CD4-positive, alpha-beta T cell treated with Interleukin-12 subunit alpha and Interleukin-12 subunit beta, for 1 hour (primary cell): ENCODE measurements around the gene PLEKHA6.

Experiments
- DNase-seq: peaks from one replicate; pipeline ENCODE4 v3.0.0-alpha.2; 2020

Gene PLEKHA6

DNA sequence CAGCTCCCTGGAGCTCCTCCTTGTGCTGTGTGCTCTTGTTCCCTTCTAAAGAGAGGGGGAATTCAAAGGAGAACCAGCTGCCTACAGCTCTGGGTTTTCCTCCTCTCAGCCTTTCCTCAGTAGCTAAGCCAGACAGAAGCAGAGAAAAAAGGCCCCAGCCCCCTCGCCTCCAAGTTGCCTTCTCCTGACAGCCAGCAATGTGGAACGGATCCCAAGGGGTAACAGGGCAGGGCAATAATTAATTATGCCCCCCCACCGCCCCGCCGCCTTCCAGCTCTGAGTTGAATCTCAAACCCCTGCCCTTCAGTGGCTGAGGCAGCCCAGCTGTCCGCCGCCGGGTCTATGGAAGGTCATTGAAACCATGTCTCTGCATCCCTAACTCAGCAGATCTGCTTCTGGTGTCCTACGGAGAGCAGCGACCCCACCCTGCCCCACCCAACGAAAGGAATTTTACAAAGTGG is 76.9 kb downstream of the PLEKHA6 start:
- DNase-seq: no peak

DNA sequence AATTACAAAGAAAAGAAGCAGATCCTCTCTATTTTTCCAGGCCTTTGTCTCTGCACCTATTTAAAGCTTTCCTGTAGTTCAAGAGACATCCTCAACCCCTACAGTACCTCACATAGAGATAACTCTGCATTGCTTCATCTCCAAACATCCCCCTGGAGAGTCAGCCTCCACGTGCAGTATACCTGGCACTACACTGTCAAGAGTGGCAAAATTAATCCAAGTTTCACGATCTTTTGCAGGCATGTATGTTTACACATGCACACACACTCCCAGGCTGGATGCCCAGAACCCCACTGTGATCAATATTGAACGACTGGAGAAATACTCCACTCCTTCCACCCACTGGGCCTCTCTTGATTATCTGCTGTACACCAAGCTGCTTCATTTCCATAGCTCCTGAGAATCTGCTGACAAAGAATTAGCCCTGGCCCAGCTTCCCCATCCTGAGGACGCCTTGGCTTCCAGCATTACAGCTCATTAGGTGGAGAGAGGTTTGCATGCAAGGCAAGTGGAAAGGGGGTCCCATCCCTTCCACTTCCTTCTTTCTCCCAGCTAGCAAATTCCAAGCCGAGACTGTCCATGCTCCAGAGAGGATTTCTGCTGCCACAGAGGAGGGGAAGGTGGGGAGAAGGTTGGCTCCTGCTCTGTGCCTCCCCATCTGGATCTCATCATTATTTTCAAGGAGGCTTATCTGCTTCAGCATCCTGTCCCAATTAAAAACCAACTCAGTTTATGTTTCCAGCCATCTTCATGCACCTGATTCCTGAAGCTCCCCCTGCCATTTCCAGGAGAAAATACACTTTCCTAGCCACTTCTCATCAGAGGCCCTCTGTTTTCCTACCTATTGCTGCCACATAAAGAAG is 79.4 kb downstream of the PLEKHA6 start:
- DNase-seq: no peak

DNA sequence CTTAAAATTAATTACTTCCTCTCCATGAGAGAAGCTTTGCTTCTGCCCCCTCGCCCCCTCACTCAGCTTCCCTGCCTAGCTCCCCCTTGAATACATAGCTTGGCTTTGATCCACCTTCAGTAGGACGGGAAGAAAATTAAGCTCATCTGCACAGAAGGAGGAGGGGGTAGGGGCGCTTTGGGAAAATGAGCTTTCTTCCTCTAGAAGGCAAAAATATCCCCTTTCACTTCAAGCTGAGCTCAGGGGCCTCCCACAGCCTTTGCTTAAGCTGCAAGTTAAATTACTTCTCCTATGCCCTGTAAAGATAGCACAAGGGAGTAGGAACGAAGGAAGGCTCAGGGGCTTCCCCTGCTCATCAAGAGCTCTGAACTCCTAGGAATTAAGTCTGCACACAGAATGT is 80.8 kb downstream of the PLEKHA6 start:
- no peak for DNase-seq

DNA sequence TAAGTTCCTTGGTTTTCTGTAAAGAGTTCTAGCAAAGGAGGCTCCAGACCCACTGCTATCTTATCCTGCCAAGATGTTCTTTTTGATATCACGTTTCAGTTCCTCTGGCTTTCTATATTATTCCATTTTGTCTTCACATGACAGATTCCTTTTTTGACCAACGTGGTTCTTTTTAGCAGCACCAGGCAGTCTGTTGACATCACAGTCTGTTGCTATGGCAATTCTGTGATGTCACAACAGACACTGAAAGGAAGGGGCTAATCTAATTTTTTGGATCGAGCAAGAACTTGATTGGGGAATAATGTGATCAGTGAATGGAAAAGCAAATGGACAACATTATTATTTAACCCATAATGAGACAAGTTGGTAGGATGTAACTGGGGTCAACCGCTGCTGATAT is 81.5 kb downstream of the PLEKHA6 start:
- no peak for DNase-seq

DNA sequence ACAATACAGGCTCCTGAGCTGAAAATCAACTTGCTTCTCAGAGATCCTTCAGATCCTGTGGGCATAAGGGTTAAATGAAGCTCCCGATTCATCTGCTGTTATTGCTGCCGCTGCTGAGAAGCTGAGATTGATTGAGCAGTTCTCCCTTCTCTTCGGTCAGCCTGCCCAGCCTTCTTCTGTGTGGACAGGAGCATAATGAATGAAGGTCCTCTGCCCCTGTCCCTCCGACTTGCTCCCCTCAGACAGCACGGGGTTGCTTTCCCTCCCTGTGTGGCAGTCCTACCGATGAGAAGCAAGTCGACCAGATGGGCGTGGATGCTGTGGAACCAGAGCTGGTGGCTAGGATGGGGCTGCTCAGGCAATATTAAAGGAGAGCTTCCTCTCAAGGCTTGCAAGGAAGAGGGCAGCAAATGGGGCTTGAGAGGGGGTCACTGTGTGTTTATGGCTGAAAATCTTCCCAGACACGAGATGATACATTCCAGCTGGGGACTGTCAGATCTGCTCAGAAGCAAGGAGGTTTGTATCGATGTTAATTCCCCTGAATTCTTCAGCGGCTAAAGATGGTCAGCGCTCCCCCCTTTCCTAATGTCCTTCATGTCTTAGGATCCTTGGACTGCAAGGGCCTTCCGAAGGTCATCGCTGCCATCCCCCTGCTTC is 82.0 kb downstream of the PLEKHA6 start:
- DNase-seq: no peak

DNA sequence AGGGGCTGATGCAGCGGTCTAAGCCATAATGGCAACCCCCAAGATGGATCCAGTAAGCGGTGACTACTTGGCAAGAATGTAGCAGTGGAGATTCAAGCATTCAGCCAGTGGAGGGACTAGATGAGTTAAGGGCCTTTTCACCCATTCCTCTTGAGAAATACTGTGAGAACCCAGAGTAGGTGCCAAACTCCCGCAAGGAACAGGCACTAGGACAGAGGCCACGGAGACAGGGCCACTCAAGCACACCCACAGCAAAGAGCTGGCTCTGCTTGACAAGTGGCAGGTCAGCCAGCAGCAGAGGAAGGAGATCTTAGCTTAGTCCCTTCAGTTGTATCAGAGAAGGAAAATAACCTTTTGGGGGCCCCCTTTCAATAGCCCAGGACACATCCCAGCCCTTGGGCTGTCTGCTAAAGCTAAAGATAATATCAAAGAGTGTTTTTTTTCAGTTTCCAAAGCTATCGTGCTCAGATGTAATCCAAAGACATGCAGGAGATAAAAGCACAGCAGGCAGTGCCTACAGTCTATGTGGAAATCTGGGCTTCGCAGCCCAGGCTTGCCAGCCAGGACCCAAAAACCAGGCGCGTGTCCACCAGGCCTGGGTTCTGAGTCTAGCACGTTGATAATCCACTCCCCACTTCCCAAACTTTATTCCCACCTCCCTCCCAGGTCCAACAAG is 83.9 kb downstream of the PLEKHA6 start:
- DNase-seq: no peak

DNA sequence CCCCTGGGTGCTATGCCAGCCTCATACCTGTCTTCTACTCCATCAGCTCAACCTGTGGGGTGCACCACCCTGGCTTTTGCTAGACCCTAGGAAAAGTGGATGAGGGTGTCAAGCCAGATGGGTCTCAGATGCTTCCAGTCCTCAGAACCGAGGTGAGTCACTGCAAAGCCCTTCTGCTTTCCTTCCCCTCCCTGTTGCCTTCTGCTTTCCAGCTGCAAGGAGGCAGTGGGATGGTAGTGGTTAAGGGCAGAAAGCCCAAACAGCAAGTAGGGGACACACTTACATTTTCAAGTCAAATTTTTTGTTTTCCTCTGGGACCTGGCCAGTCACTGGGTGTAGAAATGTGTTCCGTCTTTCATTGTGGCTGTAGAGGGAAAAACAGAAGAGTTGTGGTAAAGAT is 85.3 kb downstream of the PLEKHA6 start:
- DNase-seq: no peak

DNA sequence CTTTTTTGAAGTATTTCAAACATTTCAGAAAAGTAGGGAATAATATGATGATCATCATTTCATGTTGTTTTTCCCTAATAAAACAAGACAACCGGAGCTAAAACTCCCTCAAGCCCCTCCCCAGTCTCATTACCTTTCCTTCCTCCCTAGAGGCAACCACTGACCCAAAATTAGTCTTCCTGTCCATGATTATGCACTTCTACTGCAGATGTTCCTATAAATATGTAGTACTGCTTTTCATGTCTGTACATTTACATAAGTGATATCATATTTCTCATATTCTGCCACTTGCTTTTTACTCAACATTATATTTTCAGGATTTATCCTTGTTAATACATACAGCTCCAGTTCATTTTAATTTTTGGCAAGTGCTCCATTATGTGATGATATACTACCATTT is 87.2 kb downstream of the PLEKHA6 start:
- DNase-seq: no peak

DNA sequence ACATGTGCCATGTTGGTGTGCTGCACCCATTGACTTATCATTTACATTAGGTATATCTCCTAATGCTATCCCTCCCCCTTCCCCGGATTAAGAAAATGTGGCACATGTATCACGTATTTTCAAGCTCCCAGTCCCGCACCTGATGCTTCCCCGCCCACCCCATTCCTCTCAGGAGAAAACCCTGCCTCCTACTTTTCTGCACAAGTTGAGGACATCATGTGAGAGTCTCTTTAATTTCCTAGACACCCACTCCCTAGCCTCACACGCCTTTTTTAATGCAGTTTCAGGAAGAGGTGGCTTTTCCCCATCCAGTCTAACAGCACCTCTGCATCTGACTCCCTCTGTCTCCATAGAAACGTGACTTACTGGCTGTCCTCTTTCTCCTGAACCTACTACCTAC is 87.8 kb downstream of the PLEKHA6 start:
- DNase-seq: no peak

DNA sequence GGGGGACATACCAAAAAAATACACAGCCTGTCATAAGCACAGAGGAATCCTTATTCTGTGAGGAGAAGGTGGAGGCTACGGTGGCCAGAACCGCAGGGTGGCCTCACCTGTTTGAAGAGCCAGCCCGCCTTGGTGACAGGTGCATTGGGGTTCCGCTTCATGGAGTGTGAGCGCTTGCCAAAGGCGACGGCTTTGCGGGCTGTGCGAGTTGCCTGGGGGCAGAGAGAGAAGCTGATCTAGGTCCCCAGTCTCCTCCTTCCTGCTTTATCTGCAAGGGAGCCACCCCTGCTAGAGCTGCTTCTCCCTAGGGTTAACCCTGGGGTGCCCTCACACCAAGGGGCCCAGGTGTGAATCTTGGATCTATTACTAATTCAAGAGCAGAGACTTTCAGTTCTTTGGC is 91.6 kb downstream of the PLEKHA6 start:
- no peak for DNase-seq

DNA sequence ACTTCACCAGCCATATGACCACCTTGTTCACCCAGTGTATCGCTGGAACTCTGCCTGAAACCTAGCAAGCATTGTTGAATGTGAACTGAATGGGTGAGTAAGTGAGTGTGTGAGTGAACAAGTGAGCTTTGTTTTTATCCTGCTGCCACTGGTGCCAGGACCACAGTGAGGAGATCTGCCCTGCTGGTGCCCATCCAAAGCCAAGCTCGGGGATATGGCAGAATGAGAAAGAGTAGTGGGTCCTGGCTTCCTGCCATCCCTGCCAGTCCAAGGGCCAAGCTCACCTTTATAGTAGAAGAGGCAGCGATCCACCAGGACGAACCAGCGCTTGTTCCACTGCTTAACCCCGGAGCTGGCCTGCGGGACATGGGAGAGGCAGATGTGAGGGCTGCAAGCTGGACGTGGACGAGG is 92.5 kb downstream of the PLEKHA6 start:
- DNase-seq: no peak

DNA sequence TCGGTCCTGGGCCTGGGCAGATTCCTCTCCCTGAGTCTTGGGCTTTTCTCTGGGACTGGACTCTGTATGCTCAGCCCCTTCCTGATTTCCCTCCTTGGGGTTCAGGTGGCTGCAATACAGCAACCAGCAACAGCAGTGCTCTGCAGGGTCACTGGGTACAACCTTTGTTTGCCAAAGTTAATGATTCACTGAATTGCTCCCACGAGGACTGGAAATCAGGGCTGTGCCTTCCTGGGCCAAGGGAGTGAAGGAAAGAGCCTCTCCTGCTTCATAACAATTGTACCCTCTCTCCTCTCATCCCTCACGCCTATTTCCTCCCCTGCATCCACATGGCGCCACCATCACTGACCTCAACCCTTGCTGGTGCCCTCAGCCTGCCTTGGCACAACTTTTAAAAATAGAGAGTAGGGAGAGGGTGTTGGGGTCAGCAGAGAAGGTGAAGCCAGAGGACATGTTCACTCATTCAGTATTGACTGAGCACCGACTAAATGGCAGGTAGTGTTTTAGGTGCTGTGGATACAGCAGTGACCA is 93.2 kb downstream of the PLEKHA6 start:
- DNase-seq: no peak

DNA sequence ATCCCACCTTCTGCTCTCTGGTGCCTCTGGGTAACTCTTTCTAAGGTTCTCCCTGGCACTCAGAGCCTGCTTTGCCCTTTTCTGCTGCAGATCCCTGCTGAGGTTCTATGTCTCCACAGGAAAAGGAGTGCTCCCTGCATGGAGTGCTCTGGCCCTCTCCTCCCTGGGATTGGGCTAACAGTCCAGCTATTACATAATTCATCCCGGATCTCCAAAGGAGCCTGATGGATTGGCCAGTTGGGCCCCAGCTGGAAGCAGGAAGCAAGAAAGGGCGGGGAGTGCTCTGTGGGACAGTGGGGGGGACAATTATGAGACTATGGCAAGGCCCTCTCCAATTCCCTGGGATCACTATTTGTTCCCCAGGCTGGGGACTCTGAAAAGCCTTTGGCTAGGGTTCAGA is 94.1 kb downstream of the PLEKHA6 start:
- DNase-seq: no peak

DNA sequence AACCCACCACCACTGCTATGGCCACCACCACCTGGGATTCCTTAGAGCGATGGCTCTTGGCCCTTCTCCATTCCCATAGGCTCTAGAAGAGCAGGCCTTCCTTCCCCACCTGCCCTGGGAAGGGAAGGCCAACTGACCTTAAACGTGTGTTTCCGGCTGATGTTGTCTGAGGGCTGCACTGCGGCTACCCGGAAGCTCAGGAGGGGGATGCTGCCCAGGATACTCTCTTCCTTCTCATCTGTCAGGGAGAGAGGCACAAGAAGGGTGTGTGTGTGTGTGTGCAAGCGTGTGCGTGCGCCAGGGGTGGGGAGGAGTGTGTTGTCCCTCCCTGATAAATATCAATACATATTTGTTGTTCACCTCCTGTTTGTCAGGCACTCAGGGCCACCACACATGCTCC is 94.9 kb downstream of the PLEKHA6 start:
- DNase-seq: no peak

DNA sequence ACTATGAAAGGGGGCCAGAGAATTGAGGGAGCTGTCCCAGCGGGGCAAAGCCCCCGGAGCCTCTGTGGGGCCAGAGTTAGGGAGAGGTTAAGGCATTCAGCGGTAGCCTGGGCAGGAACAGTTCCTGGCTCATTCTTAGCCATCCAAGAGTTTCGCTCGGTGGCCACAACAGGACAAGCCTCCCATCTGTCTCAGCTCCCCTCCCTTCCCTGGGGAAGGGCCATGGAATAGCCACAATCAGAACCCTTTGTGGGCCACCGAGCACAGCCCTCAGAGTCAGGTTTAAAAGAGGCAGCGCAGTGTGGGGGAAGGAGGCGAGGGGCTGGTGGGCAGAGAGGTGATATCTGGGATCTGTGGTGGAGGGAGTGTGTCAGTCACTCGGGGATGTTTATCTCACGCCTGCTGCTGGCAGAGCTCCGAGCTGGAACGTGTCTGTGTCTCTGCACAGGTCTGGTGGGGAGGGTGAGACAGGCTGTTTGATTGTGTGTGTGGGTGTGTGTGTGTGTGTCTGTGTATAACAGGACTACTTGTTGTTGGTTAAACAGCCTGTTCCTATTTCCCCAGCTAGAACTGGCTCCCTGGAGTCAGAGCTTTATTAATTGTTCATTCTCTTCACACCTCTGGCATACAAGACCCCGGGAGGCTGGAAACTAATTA is 96.3 kb downstream of the PLEKHA6 start:
- DNase-seq: no peak

DNA sequence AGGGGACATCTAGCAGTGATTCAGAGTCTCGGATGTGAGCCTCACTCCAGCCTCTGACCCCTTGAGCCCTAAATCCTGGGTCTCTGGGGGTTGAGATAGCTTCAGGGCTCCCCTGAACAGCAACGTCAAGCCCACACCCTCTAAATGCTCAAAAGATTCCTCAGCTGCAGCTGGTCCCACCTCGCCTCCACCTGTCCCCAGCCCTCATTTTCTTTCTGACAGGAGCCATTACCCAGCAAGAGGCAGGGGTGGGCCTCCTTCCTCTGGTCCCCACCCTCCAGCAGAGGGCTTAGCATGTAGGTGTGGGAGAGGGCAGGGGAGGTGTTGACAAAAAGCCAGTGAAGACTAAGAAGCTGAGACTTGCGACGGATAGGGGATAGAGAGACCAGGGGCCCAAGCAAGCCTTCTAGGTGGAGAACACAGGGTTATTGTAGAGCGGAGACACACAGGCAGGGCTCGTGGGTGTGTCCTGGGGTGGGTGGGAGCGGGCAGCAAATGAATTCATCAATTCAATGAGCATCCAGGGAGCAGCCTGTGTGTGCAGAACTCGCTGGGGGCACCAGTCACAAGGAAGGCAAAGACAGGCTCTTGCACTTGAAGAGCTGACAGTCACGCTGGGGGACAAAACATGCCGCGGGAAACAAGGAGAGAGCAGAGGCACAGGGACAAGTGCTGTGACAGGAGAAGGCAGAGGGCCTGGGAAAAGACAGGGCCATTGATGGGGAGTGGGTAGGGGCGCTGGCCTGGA is 97.0 kb downstream of the PLEKHA6 start:
- no peak for DNase-seq

DNA sequence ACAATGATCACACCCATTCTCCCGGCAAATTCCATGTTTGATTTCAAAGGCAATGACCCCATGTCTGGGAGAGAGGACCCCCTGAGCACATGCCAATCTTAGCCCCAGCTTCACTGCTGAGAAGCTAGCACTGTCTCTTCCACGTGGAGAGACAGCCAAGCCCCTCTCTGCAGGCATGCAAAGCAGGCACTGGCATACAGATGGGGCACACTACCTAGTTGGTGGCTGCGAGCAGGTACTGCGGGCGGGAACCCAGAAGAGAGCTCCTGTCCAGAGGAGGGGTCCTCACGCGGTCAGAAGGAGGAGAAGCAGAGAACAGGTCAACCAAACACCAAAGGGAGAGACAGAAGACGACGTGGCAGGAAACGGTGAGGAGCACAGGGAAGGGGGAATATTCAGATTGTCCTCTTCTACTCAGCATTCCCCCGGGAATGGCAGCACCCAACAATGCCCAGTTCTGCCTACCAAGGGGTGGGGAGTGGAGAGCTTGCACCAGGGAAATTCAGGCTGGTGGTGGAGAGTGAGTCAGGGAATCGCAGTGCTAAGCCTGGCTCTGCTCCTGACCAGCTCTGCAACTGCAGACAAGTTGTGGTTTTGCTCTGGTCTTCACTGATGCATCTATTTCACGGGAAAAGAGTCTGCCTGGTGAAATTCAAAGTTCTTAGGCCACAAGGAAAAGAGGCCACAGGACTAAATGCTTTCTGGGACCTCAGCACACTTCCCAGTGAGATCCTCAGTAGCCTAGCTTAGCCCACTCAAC is 97.8 kb downstream of the PLEKHA6 start:
- no peak for DNase-seq

DNA sequence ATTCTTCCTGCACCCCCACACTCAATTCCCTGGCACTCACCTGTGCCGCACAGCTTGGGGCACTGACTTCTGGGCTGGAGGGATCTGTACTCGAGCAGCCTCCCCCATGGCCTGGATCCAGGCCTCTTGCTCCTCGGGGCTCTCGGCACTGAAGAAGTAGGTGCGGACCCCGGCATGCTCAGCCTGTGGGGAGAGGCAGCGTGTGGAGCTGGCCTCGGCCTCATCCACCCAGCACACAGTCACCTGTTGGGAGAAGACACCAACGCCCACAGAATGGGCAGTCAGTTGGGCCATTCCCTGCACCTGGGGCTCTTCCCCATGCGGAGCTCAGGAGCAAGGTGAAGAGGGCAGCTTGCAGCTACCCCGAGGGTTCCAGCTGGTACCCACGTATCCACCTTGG is 98.5 kb downstream of the PLEKHA6 start:
- DNase-seq: no peak

DNA sequence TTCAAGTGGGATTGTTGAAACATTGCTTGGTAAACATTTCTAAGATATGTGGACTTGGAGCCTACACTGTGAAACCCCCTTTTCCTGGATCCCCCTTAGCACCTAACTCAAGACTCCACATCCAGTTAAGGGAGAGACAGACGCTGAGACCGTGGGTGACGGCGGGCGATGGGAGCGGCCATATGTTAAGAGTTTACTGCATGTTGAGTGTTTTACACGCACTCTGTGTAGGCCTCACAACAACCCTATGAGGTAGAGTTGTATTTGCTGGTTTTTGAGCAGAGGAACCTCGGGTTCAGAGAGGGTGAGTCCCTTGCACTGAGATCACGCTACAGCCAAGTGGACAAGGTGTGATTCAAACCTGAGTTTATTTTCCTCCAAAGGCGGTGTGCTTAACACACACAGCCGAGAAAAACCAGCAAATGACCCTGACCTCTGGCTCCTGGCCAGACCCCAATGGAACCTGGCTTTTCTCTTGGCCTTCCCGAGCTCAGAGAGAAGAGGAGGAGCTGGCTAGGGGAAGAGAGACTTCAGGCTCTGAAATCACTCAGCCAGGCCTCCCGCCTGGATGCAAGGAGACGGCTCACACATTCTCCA is 99.0 kb downstream of the PLEKHA6 start:
- DNase-seq: no peak

DNA sequence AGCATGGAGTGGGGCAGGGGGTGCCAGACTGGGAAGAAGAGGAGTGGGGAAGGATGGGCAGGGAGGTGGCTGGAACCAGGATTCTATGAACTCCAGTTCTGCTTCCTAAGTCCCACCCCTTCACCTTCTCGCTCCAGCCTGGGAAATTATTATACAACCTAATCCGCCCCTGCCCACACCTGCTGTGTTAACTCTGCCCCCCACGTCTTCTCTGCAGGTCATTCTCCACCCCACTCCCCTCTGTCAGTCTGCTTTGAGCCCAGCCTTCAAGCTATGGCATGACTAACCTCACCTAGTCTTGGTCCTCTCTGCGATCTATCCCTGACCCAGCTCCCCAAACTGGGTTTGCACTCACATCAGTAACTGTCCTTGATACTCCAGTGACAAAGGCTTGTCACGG is 99.9 kb downstream of the PLEKHA6 start:
- no peak for DNase-seq

DNA sequence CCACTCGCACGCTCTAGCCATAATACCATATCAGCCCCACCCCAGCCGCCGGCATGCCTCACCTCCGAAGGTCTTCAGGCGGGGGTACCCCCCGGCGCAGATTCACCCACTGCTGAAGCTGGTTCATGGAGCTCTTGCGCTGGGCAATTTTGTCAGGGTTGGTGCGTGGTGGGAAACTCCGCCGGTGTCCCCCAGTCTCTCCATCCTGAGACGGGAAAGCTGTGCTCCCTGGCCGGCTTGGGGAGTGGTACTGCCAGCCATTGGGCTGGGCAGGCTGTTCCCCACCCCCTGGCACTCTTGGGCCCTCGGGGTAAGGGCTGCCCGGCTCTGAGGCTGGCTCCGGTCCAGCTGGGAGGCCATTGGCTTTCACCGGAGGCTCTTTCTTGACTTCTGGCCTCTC is 100.5 kb downstream of the PLEKHA6 start:
- DNase-seq: no peak
